G401.6 (cell line): ENCODE measurements around the gene TPI1.
A peak's percentile ranks its signal among the peaks of the same experiment; 100 is the strongest.

Experiments
- FAIRE-seq: peaks from 2 replicates; lab custom pipeline; 2012; peaks lifted over from hg19 to GRCh38; lab: Jason Lieb, UNC

TPI1 gene

GRCh38 chr12:6867413-6868210, at the start of gene TPI1:
TSS of gene TPI1 (plus strand) at chr12:6867531. CDS start at chr12:6867567, 36 bp downstream.
- FAIRE-seq, result no peak

- no peak for FAIRE-seq
Measured at GRCh38 chr12:6817662-6818157, 49.6 kb upstream of the TPI1 start.

GRCh38 chr12:6818222-6818621, 49.1 kb upstream of the TPI1 start:
- no peak for FAIRE-seq

GRCh38 chr12:6818645-6819044, 48.7 kb upstream of the TPI1 start:
- FAIRE-seq, result no peak

GRCh38 chr12:6819106-6820030, 48.0 kb upstream of the TPI1 start:
- FAIRE-seq, result no peak

- FAIRE-seq, result no peak
Measured at GRCh38 chr12:6820166-6820565, 47.2 kb upstream of the TPI1 start.

- no peak for FAIRE-seq
Measured at GRCh38 chr12:6821591-6822425, 45.5 kb upstream of the TPI1 start, which contains the start of gene GPR162. TSS of gene GPR162 (plus strand) at chr12:6821821. CDS start at chr12:6823899, 2,078 bp downstream.

- no peak for FAIRE-seq
Measured at GRCh38 chr12:6822426-6823135, 44.8 kb upstream of the TPI1 start.

- FAIRE-seq, result no peak
Measured at GRCh38 chr12:6823182-6824084, 43.9 kb upstream of the TPI1 start.

- FAIRE-seq, result no peak
Measured at GRCh38 chr12:6824085-6824775, 43.1 kb upstream of the TPI1 start.

- no peak for FAIRE-seq
Measured at GRCh38 chr12:6824901-6825381, 42.4 kb upstream of the TPI1 start.

- FAIRE-seq, result peak; percentile 81
Measured at GRCh38 chr12:6825398-6826124, 41.8 kb upstream of the TPI1 start.

- FAIRE-seq, result no peak
Measured at GRCh38 chr12:6826125-6826733, 41.1 kb upstream of the TPI1 start.

GRCh38 chr12:6826734-6827436, 40.4 kb upstream of the TPI1 start:
- no peak for FAIRE-seq

- peak; percentile 97 for FAIRE-seq
Measured at GRCh38 chr12:6827437-6827911, 39.9 kb upstream of the TPI1 start.

GRCh38 chr12:6827982-6828780, 39.1 kb upstream of the TPI1 start, which contains the start of gene P3H3:
TSS of gene P3H3 (plus strand) at chr12:6828407. CDS start at chr12:6828441, 34 bp downstream.
- no peak for FAIRE-seq
